GM21360 (cell line): ENCODE data around the gene CHCT1.
"Not testable (repeated sequence)": the region's sequence is repeated elsewhere in the genome, so short reads cannot be mapped to it uniquely, and the experiment has no call there.

Experiments used
- ATAC-seq: cut with Tn5 transposase; IDR thresholded peaks from one replicate; pipeline ENCODE4 v1.9.1; 2021; ENCODE audit warnings: mild to moderate bottlenecking, moderate library complexity; ENCODE audit not compliant: unreplicated experiment

The CHCT1 gene

DNA sequence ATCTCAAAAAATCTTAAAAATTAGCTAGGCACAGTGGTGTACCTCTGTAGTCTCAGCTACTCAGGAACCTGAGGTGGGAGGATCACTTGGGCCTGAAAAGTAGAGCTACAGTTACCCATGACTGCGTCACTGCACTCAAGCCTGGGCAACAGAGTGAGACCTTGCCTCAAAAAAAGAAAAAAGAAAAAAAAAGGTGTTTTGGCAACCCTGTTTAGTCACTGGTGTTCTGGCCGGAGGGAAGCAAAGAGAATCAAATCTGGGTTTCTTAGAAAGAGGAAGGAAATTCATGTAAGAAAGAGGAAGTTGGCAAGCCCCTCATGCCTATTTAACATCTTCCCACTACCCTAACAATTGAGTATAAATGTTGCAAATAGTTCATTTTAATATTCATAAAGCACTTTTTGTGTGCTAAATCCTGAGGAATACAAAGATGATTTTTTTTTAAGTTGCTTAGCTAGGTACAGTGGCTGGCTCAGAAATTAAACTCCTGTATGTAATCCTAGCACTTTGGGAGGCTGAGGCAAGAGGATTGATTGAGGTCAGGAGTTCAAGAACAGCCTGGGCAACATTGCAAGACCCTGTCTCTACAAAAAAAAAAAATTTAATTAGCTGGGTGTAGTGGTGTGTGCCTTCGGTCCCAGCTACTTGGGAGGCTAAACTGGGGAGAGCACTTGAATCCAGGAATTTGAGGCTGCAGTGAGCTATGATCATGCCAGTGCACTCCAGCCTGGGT, 23.9 kb upstream of the CHCT1 start:
- peak; percentile 60 for ATAC-seq

DNA sequence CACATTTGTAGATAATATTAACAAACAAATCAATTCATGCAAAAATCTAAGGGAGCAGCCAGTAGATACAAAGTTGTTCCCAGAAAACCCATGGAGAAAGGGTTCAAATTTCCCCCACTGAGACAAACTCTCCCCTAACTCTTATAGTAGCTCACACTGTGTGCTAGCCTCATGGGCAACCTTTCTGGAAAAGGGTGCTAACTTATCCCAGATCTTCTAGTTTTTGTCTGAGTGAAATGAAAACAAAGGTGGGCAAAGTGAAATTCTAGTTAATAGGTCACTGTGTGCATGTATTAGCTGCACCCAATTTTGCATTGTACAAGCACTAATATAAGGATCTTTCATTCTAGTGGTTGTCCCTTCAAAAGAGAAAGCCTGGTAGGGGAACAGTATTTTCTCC, 20.5 kb upstream of the CHCT1 start:
- ATAC-seq = no peak

DNA sequence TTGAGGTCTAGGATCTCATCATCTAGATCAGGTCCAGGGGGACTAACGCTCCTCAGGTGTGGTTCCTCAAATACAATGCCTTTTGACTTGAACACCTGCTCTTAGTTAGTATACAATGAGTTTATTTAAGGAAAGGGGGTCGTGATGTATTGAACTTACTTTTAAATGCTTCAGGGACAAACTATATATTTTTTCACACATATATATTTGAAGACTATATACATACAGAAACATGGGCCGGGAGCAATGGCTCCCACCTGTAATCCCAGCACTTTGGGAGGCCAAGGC, 18.8 kb upstream of the CHCT1 start:
- no peak for ATAC-seq

DNA sequence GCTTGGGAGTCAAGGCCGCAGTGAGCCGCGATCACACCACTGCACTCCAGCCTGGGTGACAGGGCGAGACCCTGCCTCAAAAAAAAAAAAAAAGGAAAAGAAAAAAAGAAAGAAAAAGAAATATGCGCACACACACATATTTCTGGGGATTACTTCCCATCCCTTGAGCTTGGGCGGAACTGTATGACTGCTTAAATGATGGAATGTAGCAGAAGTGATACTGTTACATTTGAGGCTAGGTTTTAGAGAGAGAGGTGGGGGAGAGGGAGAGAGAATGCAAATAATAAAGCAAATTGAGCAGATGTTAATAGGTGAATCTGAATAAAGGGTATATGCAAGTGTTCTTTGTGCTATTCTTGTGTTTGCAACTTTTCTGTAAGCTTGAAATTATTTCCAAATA, 18.3 kb upstream of the CHCT1 start:
- no peak for ATAC-seq

DNA sequence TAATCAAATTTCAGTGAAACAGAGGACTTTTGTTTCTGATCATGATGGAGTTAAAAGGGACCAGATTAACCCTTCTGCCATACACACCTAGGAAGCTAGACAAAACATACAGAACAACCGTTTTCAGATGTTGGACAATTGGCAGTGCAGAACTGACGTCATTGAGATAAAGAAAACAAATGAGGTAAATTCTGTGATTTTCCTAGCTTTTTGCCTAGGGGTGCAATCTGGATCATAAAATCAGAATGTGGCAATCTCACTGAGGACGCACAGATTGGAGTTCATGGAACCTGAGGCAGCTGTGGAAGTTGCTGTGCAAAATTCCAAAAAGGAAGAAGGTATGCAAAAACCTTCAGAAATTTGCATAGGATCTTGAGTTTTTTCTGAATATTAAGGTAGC, 15.4 kb upstream of the CHCT1 start:
- no peak for ATAC-seq

DNA sequence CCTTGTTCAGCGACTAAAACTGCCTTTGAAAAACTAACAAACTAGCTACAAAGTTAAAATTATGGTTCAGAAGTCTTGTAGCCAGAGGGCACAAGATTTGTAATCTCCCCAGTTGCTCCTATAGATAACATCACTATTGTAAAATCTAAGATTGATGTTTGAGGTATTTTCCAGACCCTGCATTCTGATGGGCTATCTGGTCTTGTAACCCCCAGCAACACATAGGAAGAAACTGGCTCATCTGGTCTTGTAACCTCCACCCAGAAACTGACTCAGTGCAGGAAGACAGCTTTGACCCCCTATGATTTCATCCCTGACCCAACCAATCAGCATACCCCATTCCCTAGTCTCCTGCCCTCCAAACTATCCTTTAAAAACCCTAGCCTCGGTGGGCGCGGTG, 12.3 kb upstream of the CHCT1 start:
- no peak for ATAC-seq

DNA sequence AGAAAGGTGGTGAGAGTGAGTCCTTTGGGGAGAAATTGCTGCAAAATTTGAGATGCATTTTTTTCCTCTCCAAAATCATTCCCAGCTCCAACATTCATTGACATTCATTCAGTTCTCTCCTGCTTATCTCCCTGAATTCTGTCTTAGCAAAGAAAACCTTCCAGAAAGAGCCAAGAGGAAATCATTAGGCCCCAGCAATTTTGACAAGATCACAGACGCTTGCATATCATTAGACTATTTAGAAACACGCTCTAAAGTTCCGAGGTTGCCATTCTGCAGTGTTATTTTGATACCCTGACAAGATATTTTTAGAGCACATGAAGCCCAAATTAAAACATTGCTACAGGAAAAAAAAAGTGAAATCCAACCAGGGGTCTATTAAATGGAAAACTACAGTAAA, 9.6 kb upstream of the CHCT1 start:
- no peak for ATAC-seq

DNA sequence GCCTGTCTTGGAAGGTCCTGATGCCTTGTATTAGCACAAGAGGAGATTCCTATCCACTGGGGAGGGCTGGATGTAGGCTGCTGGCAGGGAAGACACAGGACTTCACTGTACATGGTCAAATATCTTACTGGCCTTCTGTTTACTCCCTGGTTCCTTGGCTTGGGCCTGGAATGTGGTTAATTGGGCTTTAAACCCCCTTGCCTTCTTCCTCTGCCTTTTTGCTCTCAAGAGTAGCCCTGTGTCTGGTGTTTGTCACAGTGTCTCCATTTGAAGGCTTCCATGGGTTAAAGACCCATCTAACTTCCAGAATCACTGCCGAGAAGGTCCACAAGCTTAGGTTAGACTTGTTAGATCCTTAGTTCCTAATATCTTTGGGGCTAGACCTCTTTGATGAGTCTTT, 7.1 kb upstream of the CHCT1 start:
- ATAC-seq = no peak

DNA sequence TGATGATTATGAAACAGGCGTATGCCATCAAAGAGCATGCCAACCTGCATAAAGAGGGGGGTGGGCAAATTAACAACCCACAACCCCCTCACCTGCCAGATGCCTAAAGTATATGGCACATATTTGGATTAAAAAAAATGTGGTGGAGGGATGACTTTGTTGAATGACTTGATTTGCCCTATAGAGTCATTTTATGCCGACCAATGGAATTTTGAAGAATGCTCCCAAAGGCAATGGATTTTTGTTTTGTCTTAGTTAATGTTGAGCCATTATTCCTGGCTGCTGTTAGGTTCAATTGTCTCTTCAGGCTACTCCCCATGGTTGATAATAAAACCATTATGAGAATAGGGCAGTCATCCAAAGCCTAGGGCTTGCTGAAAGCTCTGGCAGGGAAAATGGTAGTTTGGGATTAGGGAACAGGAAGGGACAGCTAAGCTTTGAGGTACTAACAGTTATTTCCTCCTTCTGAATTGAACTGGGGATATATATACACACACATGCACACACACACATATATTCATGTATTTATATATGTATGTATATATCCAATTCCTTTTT, 5.8 kb upstream of the CHCT1 start:
- no peak for ATAC-seq

DNA sequence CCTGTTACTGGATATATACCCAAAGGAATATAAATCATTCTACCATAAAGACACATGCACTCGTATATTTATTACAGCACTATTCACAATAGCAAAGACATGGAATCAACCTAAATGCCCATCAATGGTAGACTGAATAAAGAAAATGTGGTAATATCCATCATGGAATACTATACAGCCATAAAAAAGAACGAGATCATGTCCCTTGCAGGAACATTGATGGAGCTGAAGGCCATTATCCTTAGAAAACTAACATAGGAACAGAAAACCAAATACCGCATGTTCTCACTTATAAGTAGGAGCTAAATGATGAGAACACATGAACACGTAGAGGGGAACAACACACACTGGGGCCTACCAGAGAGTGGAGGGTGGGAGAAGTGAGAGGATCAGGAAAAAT, 3.3 kb upstream of the CHCT1 start:
- ATAC-seq = not testable (repeated sequence)

DNA sequence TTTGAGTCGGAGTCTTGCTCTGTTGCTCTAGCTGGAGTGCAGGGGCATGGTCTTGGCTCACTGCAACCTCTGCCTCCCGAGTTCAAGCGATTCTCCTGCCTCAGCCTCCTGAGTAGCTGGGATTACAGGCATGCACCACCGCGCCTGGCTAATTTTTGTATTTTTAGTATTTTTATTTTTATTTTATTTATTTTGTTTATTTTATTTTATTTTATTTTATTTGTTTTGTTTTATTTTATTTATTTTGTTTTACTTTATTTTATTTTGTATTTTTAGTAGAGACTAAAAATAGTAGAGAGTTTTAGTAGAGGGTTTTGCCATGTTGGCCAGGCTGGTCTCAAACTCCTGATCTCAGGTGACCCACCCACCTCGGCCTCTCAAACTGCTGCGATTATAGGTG, 2.4 kb upstream of the CHCT1 start:
- ATAC-seq = not testable (repeated sequence)

DNA sequence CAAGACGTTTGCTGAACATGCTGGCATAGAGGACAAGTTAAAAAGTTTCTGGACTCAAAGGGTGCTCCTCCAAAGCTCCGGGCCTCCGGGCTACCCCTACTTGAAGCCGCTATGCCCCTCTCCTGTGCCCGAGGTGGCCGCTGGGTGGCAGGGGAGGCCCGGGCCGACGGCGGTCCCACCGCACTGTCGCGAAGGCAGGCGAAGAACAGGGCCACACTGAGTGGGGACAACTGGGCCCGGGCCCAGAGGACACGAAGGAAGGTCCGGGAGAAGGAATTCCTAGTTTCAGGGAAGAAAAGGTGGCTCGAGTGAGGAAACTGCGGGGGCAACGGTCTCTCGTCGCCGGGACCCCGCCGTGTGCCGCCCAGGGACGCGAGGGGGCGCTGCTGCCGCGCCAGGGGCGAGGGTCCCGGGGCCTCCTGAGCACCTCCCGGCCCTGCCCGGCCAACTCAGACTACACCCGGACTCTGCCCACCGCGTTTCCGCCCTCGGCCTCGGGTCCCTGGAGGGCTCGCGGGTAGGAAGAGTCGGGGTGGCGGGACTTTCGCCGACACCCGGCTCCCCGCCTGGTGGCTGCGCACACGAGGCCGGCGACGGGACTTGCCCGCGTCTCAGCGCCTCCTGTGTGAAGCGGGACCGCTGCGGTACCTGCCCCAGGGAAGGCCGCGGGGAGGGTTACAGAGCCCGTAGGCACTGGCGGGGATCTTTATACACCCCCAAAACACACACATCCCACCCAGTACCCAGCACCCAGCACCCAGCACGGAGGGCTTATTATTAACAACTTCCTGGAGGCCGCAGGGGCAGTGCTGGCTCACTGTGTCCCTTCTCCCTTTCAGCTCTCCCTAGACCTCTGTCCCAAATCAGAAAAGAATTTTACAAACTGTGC, 772 bp upstream of the CHCT1 start:
- peak; percentile 83 for ATAC-seq

DNA sequence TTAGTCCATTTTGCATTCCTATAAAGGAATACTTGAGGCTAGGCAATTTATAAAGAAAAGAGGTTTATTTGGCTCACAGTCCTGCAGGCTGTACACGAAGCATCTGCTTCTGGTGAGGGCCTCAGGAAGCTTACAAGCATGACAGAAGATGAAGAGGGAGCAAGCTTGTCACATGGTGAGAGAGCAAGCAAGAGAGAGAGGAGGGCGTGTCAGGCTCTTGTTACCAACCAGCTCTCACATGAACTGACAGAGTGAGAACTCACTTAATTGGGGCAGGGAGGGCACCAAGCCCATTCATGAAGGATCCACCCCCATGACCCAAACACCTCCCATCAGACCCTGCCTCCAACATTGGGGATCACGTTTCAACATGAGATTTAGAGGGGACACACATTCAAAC, 1.6 kb downstream of the CHCT1 start:
- ATAC-seq = no peak

DNA sequence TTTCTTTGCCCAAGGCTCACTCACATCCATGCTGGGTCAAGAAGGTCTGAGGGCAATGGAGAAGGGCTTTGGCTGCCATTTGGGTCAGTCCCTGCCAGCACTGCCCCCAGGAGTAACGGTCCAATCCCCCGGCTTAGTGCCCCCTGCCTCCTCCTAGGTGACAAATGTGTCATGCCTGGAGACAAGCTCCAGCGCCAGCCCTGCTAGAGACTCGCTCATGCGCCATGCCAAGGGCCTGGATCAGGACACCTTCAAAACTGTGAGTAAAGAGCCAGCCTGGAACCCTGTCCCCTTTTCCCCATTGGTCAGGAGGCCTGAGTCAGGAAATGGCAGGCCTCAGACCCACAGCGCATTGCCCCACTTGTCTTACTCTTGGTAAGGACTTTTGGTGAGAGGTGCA, 3.3 kb downstream of the CHCT1 start:
- ATAC-seq = no peak

DNA sequence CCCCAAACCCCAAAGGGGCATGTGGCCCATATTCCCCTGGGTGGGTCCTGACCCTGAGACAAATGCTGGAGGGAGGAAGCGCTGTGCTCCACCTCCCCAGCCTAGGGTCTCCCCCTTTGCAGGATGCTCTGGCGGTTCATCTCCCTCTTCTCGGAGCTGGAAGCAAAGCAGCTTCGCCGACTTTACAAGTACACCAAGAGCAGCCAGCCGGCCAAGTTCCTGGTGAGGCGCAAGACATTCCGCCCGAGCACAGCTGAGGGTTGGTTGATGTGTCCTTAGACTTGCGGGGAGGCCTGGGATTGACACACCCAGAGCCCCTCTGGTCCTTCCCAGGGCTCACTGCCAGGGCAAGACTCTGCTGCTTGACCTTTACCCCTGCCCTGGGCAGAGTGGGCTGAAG, 4.3 kb downstream of the CHCT1 start:
- ATAC-seq = no peak

DNA sequence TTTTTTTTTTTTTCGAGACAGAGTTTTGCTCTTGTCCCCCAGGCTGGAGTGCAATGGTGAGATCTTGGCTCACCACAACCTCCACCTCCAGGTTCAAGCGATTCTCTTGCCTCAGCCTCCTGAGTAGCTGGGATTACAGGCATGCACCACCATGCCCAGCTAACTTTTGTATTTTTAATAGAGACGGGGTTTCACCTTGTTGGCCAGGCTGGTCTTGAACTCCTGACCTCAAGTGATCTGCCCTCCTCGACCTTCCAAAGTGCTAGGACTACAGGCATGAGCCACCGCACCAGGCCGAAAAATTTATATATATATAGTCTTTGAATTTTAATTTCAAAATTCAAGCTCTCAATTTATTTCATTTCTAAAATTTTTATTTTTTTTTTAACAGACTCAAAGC, 6.2 kb downstream of the CHCT1 start:
- ATAC-seq = not testable (repeated sequence)

DNA sequence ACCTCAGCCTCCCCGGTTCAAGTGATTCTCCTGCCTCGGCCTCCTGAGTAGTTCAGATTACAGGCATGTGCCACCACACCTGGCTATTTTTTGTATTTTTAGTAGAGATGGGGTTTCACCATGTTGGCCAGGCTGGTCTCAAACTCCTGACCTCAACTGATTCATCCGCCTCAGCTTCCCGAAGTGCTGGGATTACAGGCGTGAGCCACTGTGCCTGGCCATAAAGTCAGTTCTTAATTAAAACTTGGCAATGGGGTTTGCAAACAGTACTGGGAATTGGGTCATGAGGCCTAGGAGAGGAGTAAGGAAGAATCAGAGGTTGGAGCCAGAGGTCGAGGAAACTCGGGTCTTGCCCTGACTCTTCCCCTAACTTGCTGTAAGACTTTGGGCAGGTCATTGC, 8.3 kb downstream of the CHCT1 start:
- ATAC-seq = not testable (repeated sequence)

DNA sequence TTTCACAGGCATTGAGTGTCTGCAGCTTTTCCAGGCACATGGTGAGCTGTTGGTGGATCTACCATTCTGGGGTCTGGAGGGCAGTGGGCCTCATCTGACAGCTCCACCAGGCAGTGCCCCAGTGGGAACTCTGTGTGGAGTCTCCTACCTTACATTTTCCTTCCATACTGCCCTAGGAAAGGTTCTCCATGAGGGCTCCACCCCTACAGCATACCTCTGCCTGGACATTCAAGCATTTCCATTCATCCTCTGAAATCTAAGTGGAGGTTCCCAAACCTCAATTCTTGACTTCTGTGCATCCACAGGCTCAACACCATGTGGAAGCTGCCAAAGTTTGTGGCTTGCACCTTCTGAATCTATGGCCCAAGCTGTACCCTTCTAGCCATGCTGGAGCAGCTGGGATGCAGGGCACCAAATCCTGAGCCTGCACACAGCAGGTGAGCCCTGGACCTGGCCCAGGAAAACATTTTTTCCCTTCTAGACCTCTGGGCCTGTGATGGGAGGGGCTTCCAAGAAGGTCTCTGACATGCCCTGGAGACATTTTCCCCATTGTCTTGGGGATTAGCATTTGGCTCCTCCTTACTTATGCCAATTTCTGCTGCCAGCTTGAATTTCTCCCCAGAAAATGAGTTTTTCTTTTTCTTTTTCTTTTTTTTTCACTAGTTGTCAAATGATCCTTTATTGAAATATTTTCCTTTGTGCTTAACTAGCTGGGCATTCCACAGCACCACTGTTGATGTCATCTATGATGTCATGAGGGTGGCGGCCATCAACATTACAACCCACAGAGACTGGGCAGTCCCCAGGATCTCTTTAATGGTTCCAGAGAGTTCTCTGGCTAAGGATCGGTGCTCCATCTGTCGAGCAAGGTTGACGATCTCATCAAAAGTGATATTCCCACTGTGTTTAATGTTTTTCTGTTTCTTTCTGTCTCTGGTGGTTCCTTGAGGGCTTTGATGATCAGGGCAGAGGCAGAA, 11.0 kb downstream of the CHCT1 start:
- ATAC-seq = not testable (repeated sequence)

DNA sequence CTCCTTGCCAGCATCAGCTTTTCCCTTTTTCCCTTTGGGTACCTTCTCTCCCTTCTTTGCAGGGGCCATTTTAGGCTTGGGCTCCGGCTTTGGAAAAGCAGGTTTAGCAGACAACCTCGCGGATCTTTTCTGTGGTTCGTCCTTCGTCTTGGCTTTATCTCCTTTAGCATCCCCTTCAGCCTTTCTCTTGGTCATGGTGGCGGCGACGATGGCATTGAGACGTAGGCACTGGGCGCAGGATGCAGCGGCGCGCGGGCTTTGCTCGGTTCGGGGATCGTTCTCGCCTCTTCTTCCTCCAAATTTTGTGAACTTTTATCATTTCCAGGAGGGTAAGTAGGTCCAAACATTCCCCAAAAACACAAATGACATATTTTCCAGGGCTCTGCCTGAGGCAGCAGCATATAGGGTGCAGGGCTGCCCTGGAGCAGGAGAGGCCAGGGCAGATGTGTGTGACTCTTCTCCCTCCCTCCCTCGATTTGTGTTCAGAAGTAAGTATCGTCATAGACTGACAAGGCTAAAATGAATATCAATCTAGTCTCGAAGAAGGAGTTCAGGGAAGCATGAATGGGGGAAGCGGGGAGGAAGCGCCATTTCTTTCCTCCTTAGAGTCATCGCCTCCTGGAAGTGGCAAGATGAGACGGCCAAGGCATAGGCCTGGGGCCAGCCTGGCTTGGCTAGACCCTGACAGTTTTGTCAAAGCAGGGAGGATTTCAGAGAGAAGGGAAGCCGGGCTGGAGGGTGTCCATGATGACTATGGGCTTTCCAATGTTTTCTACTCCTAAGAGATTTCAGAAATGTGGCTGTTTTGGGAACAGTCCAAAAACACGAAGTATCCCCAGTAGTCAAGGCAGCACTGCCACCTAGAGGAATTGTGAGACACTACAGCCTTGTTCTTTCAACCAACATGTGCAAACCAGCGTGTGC, 13.2 kb downstream of the CHCT1 start:
- no peak for ATAC-seq

DNA sequence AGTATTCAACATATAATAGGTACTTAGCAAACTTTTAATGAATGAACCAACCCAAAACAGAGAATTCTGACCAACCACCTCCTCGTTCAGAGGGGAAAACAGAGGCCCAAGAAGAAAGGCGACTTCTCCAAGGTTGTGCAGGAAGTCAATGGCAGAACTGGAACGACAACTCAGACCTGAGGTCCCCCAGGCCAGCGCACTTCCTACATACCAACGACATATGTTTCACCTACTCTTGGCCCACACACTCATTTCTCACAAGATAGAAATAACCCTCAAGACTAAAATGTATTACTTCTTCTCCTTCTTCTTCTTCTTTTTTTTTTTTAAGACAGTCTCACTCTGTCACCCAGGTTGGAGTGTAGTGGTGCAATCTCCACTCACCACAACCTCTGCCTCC, 14.4 kb downstream of the CHCT1 start:
- ATAC-seq = no peak
